Raji (cell line): Measurements from ENCODE around the gene HEMGN.

Experiments used
- POLR2A ChIP-seq: IDR thresholded peaks from 2 replicates; pipeline ENCODE4 v1.6.1; 2011; ENCODE audit warnings: low read depth, low read length, control low read depth; ENCODE audit not compliant: insufficient read depth

The HEMGN gene, protein sequence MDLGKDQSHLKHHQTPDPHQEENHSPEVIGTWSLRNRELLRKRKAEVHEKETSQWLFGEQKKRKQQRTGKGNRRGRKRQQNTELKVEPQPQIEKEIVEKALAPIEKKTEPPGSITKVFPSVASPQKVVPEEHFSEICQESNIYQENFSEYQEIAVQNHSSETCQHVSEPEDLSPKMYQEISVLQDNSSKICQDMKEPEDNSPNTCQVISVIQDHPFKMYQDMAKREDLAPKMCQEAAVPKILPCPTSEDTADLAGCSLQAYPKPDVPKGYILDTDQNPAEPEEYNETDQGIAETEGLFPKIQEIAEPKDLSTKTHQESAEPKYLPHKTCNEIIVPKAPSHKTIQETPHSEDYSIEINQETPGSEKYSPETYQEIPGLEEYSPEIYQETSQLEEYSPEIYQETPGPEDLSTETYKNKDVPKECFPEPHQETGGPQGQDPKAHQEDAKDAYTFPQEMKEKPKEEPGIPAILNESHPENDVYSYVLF

DNA sequence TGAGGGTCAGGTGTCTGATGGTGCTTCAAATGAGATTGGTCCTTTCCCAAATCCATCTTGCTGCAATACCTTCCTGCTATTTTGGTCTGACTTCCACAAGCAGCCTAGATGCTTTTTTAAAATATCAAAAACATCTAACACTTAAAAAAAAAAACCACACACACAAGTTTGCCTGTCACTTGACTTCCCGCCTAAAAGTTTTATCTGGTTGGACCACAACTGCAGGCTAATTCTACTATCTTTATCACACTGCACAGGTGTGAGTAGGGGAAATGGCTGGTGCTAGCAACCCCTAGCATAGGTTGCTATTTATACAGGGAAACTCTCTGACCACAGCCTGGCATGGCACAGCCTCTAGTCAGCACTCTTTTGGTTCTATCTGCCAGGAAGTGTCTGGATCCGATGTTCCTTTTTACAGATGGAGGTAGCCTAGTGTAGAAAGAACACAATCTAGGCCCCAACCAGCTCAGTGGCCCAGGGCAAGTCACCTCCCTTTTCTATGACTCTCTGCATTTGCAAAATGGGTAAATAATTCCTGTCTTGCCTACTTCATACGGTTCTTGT is at the start of gene HEMGN:
Gene HEMGN, minus strand, starts transcription at position 92 of the 564 bp plus-strand sequence. Its CDS starts 36 bp downstream, at position 56.
- peak; percentile 38; the same call in 1 of the 2 replicates for TF ChIP-seq POLR2A

DNA sequence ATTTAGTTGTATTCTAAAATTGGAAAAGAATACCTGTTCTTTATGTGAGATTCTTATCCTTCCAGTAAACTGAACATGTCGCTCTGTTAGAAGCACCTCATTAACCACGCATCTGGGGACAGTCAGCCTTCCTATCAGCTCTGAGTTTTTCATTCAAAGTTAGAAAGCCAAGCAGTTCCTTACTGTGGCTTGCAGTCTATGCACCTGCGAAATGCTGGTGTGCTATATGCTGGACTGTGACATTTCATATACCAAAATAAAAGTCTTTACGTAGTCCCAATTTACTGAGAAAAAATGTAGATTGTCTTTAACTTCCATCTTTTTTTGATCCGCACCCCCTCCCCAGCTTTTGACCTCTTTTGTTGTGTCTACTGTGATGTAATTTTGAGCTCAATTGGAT is 49.5 kb upstream of the HEMGN start:
- no peak for TF ChIP-seq POLR2A

DNA sequence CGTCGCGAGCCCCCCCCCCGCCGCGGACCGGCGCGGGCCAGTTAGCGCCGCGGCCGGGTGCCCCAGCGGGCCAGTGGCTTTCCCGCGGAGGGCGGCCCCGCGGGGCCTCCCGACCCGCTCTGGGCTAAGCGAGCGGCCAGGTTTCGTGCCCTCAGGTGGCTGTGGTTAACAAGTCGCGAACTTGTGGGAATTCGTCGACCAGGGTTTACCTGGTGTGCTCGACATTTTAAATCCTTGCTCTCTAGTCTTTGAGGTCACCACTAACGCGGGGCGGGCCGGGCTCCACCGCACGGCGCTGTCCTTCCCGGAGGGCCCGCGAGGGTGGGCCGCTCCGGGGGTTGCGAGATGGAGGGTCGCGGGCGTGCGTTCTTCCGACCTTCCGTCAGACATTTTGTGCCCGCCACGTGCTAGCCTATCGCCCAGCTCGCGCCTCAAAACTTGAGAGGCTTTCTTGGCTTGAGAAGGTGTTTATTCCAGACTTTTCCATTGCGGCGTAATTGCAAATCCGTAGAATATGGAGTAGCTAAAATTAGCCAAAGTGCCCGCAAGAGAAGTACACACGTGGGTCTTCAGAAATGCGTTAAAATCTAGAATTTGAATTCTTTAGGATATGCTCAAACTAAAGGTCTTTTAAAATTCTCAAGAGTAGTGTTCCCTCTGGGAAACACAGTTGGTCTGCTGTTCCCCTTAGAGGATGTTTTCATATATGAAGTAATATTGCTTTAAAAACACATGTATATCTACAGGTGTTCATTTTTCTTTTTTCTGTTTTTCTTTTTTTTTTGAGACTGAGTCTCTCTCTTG is 47.3 kb upstream of the HEMGN start:
- no peak; the same call in 1 of the 2 replicates for TF ChIP-seq POLR2A

DNA sequence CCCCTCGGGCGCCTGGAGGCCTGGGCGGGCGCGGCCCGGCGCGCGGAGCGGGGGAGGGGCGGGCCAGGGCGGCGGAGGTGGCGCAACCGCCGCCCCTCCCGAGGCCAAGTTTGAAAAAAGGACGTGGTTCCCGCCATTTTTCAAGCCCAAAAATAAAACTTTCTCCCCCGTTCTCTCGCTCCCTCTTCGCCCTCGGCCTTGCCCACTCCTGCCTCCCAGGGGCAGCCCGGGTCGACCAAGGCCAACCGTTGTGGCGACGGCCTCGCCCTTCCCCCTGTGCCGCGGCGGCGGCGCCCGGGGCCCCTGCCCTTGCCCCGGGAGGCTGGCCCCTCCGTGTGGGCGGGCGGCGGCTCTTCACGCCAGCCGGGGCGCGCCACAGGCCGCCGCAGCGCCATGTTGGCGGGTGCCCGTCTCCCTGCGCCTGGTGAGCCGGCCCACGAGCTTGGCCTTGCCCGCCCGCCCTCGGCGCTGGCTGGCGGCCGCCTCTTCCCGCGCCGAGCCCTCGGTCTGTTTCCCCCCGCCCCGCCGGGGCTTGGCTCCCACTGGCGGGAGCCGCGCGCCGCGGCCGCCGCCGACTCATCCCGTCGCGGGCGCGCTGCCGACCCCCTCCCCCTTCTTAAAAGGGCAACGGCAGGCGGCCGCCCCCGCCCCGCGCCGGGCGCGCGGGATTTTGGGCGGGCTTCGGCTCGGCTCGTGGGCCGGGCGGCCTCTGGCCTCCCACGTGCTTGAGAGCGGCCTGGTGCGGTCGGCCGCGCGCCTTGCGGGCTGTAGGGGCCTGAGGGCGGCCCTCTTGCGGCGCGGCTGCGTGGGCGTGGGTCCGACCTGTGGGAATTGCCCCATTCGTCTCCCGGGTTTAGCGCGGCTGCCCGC is 46.5 kb upstream of the HEMGN start:
- peak; percentile 54 for TF ChIP-seq POLR2A

DNA sequence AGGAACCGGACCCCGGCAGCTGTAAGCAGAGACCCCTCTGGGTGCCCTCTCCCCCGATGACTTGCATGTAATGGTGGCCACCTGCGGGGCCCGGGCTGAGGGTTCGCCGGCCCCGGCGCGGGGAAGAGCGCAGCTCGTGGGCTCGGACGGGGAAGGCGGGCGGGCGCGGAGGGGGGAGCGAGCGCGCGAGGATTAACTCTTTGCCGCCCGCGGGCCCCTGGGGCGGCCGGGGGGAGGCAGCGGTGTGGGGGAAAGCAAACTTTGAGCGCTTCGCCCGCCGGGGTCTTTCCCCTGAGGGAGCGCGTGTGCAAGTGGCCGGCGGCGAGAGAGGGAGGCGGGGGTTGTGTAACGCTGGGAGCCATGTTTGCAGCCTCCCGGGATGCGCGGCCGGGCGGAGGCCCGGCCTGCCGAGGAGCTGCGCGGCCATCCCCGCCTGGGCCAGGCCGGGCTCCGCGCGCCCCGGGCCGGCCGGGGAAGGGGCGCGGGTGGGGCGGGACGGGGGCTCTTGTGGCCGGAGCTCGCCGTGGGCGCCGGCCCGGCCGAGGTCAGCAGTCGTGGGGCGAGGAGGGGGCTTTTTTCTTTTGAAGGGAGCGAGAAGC is 45.7 kb upstream of the HEMGN start:
- no peak for TF ChIP-seq POLR2A

DNA sequence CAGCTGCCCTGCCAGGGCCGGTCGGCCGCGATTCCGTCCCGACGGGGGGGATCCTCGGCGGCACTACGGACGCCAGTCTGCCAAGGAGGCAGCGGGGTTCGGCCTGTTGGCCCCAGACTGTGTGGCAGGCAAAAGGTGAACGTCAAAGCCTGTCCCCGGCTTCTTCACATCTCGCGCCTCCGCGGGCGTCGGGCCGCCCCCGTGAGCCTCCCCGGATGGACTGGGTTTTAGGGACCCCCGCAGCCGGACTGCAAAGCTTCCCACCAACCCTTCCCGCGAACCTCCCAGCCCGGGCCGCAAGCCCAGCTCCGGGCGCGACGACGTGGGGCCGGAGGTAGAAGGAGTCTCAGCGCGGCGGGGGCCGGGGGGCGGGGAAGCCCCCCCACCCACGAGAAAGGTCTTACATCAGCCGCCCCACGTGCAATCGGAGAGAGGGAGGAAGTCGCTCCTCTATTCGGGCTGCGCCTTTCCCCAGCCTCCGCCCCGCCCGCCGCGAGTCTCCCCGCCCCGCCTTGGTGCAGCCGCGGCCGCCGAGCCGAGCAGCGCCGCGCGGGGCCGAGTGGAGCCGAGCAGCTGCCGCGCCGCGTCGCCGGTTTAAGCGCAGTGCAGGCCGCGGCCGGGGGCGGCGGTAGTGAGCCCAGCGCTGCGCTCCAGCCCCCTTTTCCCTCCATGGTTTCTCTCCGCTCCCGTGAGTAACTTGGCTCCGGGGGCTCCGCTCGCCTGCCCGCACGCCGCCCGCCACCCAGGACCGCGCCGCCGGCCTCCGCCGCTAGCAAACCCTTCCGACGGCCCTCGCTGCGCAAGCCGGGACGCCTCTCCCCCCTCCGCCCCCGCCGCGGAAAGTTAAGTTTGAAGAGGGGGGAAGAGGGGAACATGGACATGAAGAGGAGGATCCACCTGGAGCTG is 45.0 kb upstream of the HEMGN start, which contains the start of gene ANP32B:
Gene ANP32B, plus strand, starts transcription at position 659 of the 906 bp plus-strand sequence. Its CDS starts 215 bp downstream, at position 874.
- peak; percentile 58 for TF ChIP-seq POLR2A

DNA sequence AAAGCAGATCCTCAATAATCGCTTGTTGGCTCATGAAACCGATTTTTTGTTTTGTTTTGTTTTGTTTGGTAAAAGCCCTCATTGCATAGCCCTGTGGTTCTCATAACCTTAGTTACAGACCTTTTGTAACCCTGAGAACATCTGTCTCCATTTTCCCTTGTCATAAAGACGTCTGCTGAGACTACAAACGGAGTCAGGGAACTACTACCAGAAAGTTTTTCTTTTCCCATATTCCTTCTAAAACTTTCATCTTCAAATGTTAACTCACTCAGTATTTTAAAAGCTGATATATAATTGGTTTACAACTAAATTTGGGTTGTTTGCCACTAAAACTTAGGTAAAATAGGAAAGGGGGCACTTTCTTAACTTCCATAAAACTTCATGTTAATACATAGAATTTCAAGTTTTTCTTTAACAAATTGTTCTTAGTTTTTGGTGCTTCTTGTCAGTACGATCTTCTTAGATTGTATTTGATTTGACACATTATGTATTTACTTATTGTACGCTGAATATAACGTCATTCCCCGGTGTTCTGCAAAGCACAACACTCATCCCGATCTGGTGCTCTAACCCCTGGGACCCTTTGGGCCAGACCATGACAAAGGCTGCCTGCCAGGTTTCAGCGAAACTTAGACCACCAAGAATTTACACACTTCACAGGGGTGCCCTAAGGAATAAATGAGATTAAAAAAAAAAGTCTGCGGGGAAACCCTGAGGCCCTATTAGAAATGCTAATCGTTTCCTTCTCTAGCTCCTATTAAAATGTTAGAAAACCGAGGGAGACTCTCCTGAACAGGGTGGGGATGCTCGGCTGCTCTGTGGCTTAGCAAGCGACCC is 44.1 kb upstream of the HEMGN start:
- no peak for TF ChIP-seq POLR2A

DNA sequence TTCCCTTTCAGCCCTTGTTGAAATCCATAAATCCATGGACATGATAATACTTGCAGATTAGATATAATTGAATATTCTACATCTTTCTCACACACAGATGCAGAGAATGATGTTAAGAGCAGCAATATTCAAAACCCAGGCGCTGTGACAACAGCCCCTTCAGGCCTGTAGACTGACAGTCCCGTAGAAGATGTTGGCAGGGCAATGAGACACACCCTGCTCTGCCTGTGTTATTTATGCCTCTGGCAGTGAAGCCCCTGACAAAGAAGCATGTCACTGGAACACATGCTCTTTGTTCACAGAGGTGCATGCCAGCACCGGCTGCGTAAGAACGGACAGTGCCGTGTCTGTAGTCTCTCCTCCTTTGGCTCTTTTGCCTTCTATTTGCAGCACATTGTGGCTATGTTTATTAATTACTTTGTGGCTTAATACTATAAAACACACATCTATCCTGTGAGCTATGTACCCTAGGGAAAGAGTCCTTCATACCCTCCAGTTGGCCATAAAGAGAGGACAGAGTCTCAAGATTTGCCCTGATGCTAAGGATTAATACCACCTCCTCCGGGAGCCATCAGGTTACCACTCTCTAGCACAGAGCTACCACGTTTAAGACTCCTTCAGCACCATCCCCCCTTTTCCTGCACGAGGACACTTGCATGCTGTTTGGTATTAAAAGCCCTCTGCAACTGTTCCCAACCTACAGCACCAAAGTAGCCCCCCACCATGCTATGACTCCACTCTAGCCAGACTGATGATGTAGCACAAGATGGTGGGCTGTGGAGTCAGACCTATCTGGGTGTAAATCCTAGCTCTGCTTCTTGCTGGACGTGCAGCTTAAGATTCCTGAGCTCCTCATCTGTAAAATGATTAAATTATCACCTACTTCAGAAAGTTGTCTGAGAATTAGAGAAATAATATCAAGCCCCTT is 43.2 kb upstream of the HEMGN start:
- TF ChIP-seq POLR2A, result no peak

DNA sequence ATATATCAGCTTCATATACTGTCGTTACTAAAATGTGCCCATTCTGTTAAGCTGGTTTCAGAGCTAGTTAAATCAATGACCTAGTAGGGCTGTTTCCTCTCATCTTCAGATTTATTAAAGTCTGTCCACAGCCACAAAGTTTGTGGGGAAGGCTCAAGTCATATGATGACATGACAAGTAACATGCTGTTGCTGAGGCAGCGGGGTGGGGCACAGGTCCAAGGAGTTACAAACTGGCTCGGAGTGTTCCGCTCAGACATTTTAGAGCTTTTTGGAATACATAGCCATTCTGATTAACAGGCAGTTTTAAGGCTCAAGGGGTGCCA is 42.5 kb upstream of the HEMGN start:
- no peak for TF ChIP-seq POLR2A

DNA sequence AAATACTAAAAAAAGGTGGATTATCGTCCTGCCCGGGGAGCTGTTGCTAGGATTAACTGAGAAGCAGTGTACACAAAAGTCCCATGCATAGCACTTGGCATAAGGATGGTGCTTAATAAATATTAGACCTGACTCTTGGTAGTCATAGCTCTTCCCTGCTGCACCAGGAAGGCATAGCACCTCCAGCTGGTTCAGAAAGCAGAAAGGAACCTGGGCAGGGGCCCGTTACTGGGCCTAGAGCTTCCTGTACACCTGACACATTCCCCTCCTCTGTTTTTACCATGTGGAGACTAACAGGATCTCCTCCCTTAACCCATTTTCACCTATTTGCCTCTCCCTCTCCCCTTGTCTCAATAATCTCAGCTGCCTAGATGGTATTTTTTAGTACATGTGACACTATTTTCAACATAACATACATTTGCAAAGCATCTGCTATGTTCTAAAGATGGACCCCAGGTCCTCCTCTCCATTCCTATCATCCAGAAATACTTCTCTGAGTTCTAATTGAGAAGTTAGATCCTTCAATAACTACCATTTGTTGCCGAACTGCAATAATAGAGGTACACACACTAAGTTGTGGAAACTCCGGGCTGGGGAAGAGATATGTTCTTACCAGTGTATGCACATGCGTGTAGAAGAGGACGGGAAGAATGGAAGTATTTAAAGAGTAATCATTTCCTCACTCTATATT is 42.0 kb upstream of the HEMGN start:
- no peak for TF ChIP-seq POLR2A
